ENCODE measurements around the gene OPCML.

The OPCML gene

GRCh38 chr11:132895340-132895739 is 637.0 kb downstream of the OPCML start:
- no peak for DNase-seq (ENCODE audit: extremely low spot score)
- TF ChIP-seq, protein P1, sequence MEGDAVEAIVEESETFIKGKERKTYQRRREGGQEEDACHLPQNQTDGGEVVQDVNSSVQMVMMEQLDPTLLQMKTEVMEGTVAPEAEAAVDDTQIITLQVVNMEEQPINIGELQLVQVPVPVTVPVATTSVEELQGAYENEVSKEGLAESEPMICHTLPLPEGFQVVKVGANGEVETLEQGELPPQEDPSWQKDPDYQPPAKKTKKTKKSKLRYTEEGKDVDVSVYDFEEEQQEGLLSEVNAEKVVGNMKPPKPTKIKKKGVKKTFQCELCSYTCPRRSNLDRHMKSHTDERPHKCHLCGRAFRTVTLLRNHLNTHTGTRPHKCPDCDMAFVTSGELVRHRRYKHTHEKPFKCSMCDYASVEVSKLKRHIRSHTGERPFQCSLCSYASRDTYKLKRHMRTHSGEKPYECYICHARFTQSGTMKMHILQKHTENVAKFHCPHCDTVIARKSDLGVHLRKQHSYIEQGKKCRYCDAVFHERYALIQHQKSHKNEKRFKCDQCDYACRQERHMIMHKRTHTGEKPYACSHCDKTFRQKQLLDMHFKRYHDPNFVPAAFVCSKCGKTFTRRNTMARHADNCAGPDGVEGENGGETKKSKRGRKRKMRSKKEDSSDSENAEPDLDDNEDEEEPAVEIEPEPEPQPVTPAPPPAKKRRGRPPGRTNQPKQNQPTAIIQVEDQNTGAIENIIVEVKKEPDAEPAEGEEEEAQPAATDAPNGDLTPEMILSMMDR (IDR thresholded peaks at IDR 0.05; ENCODE audit: control extremely low read depth, extremely low read depth, low read depth, missing control alignments): no peak
- CTCF ChIA-PET: interaction anchor here (1.0 kb wide), 1 partner anchor 16 kb away, joined by 4 read pairs; no protein-coding TSS in a partner anchor
- POLR2A ChIA-PET: no interaction called here

GRCh38 chr11:132894606-132895005 is 637.7 kb downstream of the OPCML start:
- POLR2A ChIA-PET: no interaction called here
- DNase-seq (ENCODE audit: extremely low spot score): no peak
- TF ChIP-seq, protein P1 (IDR thresholded peaks at IDR 0.05; ENCODE audit: control extremely low read depth, extremely low read depth, low read depth, missing control alignments): no peak
- CTCF ChIA-PET: no interaction called here

DNA sequence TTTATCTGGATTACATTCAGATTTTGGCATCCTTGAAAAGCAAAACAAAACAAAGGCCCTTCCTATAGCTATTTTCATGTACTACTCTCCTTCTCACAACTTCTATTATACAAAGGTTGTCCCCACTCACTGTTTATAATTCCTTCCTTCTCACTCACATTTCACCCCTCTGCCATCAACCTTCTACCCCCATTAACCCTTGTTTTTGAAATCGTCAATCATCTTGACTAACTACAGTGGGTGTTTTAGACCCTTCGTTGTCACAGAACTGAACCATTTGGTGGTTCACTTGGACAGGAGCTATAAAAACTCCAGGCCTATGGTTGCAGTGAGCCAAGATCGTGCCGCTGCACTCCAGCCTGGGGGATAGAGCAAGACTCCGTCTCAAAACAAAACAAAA is 639.4 kb downstream of the OPCML start:
- DNase-seq (ENCODE audit: extremely low spot score): no peak
- ChIA-PET POLR2A (no interaction called here), CTCF (interaction anchor here (0.9 to 2.2 kb wide), 4 partner anchors 9 to 57 kb away, joined by 3 to 9 read pairs (median 4); no protein-coding TSS in a partner anchor)
- TF ChIP-seq, protein P1 (IDR thresholded peaks at IDR 0.05; ENCODE audit: control extremely low read depth, extremely low read depth, low read depth, missing control alignments): no peak

DNA sequence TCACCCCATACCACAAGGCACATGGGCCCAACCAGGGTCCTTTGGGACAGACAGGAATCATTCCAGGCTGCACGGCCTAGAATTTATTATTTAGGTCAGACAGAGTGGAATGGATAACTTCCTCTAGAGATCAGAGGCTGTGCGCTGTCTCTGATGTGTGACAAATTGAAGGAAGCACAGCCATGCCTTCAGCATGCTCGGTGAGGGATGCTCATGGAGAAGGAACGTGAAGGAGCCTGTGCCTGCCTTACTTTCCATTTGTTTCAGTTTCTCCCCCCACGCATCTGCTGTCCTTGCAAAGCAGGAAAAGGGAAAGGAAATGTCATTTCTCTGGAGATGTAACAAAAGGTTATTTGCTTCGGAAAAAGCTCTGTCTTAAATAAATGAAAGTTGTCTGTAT is 644.1 kb downstream of the OPCML start:
- DNase-seq (ENCODE audit: extremely low spot score): no peak
- CTCF ChIA-PET: interaction anchor here (1.4 kb wide), 1 partner anchor 53 kb away, joined by 4 read pairs; no protein-coding TSS in a partner anchor
- POLR2A ChIA-PET: no interaction called here
- TF ChIP-seq, protein P1 (IDR thresholded peaks at IDR 0.05; ENCODE audit: control extremely low read depth, extremely low read depth, low read depth, missing control alignments): no peak

GRCh38 chr11:132886335-132886734 is 646.0 kb downstream of the OPCML start:
- ChIA-PET CTCF (no interaction called here), POLR2A (no interaction called here)
- no peak for DNase-seq (ENCODE audit: extremely low spot score)
- TF ChIP-seq, protein P1 (IDR thresholded peaks at IDR 0.05; ENCODE audit: control extremely low read depth, extremely low read depth, low read depth, missing control alignments): no peak

DNA sequence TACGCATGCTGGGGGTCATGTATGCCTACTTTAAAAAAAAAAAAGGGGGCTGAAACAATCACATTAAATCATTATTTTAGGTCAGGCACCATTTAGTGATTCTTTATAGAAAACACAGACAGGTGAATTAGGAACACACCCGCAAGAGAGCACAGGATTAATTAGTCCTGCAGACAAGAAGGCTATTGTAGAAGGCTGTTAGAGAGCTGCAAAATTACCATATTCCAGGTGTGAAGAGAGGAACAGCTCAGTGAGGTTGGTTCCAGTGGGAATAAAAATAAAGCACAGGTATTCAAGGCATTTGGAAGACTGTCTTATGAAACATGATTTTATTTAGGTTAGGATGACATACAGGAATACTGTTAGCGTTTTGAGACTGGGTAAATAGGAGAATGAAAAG is 649.1 kb downstream of the OPCML start:
- CTCF ChIA-PET: interaction anchor here (1.9 kb wide), 1 partner anchor 9 kb away, joined by 9 read pairs; no protein-coding TSS in a partner anchor
- no peak for DNase-seq (ENCODE audit: extremely low spot score)
- TF ChIP-seq, protein P1 (IDR thresholded peaks at IDR 0.05; ENCODE audit: control extremely low read depth, extremely low read depth, low read depth, missing control alignments): no peak
- POLR2A ChIA-PET: no interaction called here

DNA sequence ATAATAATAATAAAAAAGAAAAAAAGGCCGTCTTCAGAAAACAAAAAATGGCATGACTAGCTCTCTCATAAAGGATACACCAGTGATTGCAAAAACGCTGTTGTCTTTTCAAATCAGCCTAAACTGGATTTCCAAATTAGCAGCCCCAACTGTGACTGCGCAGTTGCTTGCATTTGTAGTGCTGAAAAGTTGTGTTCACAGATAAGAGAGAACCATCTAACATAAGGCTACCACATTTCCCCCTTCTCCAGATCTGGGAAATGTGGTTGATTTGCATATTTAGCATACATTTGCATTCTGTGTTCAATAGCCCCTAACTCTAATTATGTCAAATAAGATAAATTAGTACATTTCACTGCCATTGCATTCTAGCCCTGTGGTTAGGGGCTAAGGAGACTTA is 650.7 kb downstream of the OPCML start:
- CTCF ChIA-PET: no interaction called here
- no peak for DNase-seq (ENCODE audit: extremely low spot score)
- POLR2A ChIA-PET: no interaction called here
- TF ChIP-seq, protein P1 (IDR thresholded peaks at IDR 0.05; ENCODE audit: control extremely low read depth, extremely low read depth, low read depth, missing control alignments): no peak
